ENCODE measurements around the gene PTPRG.

PTPRG gene

GRCh38 chr3:62225051-62225450, 663.7 kb downstream of the PTPRG start:
- no peak for DNase-seq

GRCh38 chr3:62226601-62227339, 665.4 kb downstream of the PTPRG start:
- DNase-seq = no peak

GRCh38 chr3:62228467-62228866, 667.1 kb downstream of the PTPRG start:
- DNase-seq = no peak

GRCh38 chr3:62229211-62229610, 667.8 kb downstream of the PTPRG start:
- DNase-seq = no peak

- no peak for DNase-seq
Measured at GRCh38 chr3:62229908-62230307, 668.5 kb downstream of the PTPRG start.

DNA sequence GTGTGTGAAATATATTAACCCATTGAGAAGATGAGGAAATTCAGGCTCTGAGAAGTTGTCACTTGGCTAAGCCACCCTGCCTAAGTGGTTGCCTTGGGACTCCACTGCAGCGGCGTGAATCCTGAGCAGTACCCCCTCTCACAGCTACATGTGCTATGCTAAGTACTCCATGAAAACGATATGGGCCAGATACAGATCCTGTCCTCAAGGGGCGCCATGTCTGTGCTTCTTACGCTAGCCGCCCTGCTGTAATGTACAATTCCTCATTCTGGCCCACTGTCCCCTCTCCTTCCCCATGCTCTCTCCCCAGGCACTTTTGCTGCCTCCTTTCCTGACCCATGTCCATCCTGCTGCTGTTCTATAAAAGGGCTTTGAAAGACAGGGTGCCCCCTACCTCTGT, 671.7 kb downstream of the PTPRG start:
- DNase-seq = no peak

- no peak for DNase-seq
Measured at GRCh38 chr3:62236016-62236415, 674.6 kb downstream of the PTPRG start.

DNA sequence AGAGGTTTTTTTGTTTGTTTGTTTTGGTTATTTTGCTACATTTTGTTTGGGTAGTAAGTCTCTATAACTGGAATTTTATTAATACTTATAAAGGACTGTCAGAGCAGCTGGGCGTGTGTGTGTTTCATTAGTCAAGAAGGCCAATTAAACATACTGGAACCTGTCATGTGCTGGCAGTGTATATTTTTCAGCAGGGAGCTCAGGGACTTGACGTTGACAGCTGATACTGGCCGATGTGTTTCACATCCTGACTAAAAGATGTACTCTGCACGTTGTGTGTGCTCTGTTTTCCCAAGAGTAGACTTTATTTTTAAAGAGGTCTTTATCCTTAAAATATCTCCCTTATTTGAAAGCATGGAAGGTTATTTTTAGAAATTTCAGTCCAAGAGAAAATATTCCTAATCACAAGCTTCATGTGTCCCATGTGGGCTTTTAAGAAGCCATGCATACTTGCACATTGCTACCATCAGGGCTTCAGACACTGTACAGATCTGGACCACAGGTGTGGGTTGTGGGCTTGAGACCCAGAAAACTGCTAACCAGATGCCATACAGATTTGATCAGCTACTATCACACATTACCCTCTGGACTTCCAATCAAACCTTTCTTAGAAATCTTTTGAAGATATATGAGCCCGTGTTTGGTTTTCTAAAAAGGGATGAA, 676.0 kb downstream of the PTPRG start:
- DNase-seq = no peak

DNA sequence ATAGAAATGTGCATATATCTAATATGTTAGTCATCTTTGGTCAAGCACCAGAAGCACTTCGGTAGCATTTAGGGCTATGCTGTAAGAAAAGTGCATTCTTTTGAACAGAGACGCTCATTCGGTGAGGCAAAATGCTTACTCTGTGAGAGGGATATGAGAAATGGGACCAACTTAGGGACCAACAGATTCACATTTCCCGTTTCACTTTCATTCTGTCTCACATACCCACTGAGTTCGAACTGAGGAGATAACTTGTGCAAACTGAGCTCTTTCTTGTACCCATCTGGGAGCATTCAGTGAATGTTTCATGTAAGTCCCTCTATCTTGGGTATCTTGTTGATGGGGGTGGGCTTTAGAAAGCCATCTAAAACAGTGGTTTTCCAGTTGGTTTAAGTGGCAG, 676.6 kb downstream of the PTPRG start:
- DNase-seq = no peak

- DNase-seq = no peak
Measured at GRCh38 chr3:62238431-62238830, 677.1 kb downstream of the PTPRG start.

- no peak for DNase-seq
Measured at GRCh38 chr3:62241279-62241678, 679.9 kb downstream of the PTPRG start.

DNA sequence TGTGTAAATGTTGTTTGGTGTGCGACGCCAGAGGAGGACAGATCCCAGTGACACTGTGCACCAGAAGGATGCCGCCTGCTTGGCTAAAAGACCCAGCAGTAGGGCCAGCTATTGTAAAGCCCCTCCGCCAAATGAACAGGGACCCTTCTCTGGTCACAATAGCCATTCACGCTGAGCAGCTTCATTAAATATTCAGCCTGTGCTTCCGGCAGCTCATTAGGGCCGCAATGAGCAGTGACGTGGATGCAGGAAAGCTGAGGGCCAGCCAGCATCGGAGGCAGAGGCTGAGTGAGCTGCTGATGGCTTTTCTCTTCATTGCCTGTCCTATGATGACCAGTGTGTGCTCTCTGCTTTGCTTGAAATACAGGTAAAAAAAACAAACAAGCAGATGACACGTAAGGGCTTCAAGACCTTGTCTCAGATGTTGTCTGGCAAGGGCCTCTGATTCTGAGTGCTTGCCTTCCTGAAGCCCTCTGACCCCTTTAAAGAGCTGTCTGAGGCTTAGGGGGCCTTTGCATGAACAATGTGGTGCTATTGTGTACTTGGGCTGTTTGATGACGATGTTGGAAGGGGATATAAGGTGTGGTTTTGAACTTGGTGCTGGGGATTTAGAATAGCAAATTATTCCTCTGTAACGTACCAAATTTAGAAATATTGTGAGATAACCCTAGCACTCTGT, 681.6 kb downstream of the PTPRG start:
- DNase-seq = no peak

DNA sequence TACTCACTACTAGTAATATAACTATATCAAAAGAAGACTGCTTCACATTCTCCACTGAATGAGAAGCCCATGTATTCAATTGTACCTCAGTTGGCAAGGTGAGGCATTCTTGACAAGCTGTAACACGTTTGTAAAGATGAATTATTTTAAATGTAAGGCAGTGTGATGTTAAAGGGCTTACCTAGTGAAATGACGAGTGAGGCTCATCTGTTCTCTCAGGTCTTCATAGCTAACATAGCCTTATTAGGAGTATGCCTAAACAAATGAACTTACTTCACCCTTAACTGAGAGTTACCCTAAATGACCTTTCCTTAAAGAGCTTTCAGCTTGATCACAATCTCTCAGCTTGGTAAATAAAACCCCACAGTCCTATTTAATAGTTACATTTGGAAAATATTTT, 684.7 kb downstream of the PTPRG start:
- DNase-seq = no peak

- no peak for DNase-seq
Measured at GRCh38 chr3:62246985-62247384, 685.6 kb downstream of the PTPRG start.

- no peak for DNase-seq
Measured at GRCh38 chr3:62248734-62249483, 687.5 kb downstream of the PTPRG start.

DNA sequence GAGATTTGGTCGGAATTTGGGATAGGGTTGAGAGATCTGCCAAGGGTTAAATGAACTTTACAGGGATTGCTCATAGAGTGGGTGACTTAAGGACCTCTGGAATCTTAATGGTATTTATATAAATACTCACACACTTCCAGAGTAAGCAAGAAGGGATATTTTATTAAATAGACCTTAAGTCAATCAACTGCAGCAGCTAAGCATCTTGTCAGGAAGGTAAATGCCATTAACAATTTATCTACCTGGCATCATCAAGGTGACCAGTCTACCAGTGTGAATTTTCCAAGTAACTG, 688.1 kb downstream of the PTPRG start:
- no peak for DNase-seq

DNA sequence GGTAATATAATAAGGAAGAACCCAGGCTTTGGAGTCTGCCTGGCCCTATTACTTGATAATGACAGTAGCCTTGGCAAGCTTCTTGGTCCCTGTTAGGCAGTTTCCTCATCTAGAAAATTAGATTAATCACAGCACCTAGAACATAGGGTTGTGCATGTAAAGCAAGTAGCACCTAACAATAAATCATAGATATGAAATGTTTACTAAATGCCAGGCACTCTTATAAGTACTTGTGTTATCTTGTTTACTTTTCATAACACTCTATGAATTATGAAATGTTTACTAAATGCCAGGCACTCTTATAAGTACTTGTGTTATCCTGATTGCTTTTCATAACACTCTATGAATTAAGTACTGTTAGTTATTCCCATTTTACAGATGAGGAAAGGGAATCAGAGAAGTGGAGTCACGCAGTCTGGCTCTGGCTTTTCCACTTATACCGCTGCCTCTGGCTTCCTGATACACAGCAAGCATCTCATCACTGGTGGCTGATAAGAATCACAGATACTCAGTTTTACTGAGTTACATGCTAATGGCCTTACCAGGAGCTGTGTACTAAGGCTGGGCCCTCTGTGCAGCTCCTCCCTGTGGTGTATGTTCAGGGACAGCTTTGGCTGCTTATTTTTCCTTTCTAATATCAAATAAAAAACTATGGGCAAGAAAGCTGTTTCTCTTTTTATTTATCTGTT, 688.6 kb downstream of the PTPRG start:
- no peak for DNase-seq

- DNase-seq = no peak
Measured at GRCh38 chr3:62252438-62253157, 691.2 kb downstream of the PTPRG start.

DNA sequence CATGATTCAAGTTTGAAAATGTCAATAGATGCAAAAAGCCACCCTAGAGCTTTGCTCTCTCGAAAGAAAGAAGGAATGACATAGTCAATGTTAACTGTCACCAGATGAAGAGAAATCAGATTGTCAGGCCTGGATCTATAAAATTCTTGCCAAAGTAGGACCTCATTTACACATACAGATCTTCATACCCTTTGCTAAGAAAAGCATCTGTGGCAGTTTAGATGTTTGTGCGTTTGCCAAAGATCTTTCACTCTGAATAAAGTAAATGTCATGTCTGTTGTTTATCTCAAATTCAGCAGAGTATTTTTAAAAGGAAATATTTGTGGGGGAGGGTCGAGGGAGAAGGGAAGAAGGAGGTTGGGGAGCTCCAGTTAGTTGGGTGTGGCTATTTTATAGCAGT, 692.6 kb downstream of the PTPRG start:
- no peak for DNase-seq

GRCh38 chr3:62255758-62256157, 694.4 kb downstream of the PTPRG start:
- DNase-seq = no peak

DNA sequence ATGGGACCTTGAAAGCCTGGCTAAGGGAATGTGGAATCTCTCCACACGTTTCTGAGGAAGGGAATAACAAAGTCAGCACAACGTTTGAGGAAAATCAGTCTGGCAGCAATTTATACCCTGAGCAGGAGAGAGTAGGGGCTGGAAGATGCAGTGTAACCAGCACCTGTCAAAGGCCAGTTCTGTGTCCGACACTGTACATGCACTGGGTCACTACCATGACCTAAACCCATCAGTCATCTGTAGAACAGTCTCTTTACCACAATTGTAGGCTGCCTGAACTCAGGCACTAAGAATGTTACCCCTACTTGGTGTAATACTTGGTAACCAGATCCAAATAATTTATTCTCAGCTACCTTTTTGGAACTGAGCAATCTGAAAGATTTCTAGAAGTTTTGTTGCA, 698.6 kb downstream of the PTPRG start:
- no peak for DNase-seq

GRCh38 chr3:62260655-62261054, 699.3 kb downstream of the PTPRG start:
- no peak for DNase-seq
